ENCODE data around the gene BNC2.

Gene BNC2

GRCh38 chr9:16825971-16826625 is 44.4 kb downstream of the BNC2 start:
- peak; percentile 54 to 76 for DNase-seq (ENCODE audit: low read depth in 2 of 2)
- TF ChIP-seq CTCF (IDR thresholded peaks at IDR 0.05; ENCODE audit: low read depth, low read length) = no peak
- H3K4me3 ChIP-seq (replicated peaks in 1 of 2; ENCODE audit: low read depth in 2 of 2, low read length in 2 of 2) = no peak overlapping the region

GRCh38 chr9:16825331-16825725 is 45.1 kb downstream of the BNC2 start:
- DNase-seq (ENCODE audit: low read depth in 2 of 2) = peak; percentile 43 to 52
- no peak for TF ChIP-seq CTCF (IDR thresholded peaks at IDR 0.05; ENCODE audit: low read depth, low read length)
- H3K4me3 ChIP-seq (replicated peaks in 1 of 2; ENCODE audit: low read depth in 2 of 2, low read length in 2 of 2) = no peak overlapping the region

- peak; percentile 4 for TF ChIP-seq CTCF (IDR thresholded peaks at IDR 0.05; ENCODE audit: low read depth, low read length)
- peak; percentile 50 to 55 for DNase-seq (ENCODE audit: low read depth in 2 of 2)
- no peak overlapping the region for H3K4me3 ChIP-seq (replicated peaks in 1 of 2; ENCODE audit: low read depth in 2 of 2, low read length in 2 of 2)
These were observed 45.7 kb downstream of the BNC2 start for GRCh38 chr9:16824545-16825330.

- TF ChIP-seq CTCF (IDR thresholded peaks at IDR 0.05; ENCODE audit: low read depth, low read length) = no peak
- DNase-seq (ENCODE audit: low read depth in 2 of 2) = no peak
- no peak overlapping the region for H3K4me3 ChIP-seq (replicated peaks in 1 of 2; ENCODE audit: low read depth in 2 of 2, low read length in 2 of 2)
These were observed 46.6 kb downstream of the BNC2 start for GRCh38 chr9:16823906-16824305.

- no peak overlapping the region for H3K4me3 ChIP-seq (replicated peaks in 1 of 2; ENCODE audit: low read depth in 2 of 2, low read length in 2 of 2)
- TF ChIP-seq CTCF (IDR thresholded peaks at IDR 0.05; ENCODE audit: low read depth, low read length) = no peak
- no peak for DNase-seq (ENCODE audit: low read depth in 2 of 2)
These were observed 49.1 kb downstream of the BNC2 start for GRCh38 chr9:16821344-16821743.

GRCh38 chr9:16817514-16817913 is 53.0 kb downstream of the BNC2 start:
- DNase-seq (ENCODE audit: low read depth in 2 of 2) = no peak
- TF ChIP-seq CTCF (IDR thresholded peaks at IDR 0.05; ENCODE audit: low read depth, low read length) = no peak
- H3K4me3 ChIP-seq (replicated peaks in 1 of 2; ENCODE audit: low read depth in 2 of 2, low read length in 2 of 2) = no peak overlapping the region
